Measurements from ENCODE around the gene ANO5. TPM values are rescaled to one million over a fixed set of nuclear protein-coding genes. Genes with fewer than 3 reads are reported as not detected.

ANO5 gene
- total RNA-seq, 1 donor from 2014 or later: under 0.01 TPM

Other genes with a start within 250 kb of the ANO5 start
- gene SLC17A6, start 145.3 kb downstream of the ANO5 start, total RNA-seq: not detected in 2 replicates

Measured in dermis microvascular lymphatic vessel endothelial cell (primary cell).